ENCODE data around the gene SCG3.
"Not testable (repeated sequence)": the region's sequence is repeated elsewhere in the genome, so short reads cannot be mapped to it uniquely, and the experiment has no call there.

SCG3 gene

GRCh38 chr15:51652084-51652668 is 29.1 kb upstream of the SCG3 start:
- Histone ChIP-seq H2BK5ac (ENCODE audit: low read length) (no peak overlapping the region), H3K4me2 (ENCODE audit: insufficient read depth, low read length, poor library complexity, severe bottlenecking) (no peak overlapping the region), H2AK5ac (ENCODE audit: low read depth, low read length) (no peak overlapping the region), H3K4me1 (ENCODE audit: control insufficient read depth in 2 of 2, insufficient read depth in 1 of 2, low read depth in 1 of 2, low read length in 2 of 2) (no peaks in the 10 kb centered on the region), H3K36me3 (replicated peaks in 1 of 2; ENCODE audit: control insufficient read depth in 2 of 2, insufficient read depth in 2 of 2, low read length in 2 of 2) (no peaks in the 10 kb centered on the region), H3K9ac (ENCODE audit: low read depth, low read length, poor library complexity) (no peak overlapping the region), H3K23ac (ENCODE audit: low read depth, low read length, poor library complexity) (no peak overlapping the region), H3K27me3 (ENCODE audit: control insufficient read depth in 3 of 3, insufficient read depth in 3 of 3, low read depth in 1 of 3, low read length in 3 of 3) (peaks cover 0 to 4% (median 0%) of the 10 kb centered on the region in 3 experiments), H3K27ac (replicated peaks; ENCODE audit: low read length) (no peak overlapping the region), H2BK15ac (ENCODE audit: low read length) (no peak overlapping the region), H3K18ac (ENCODE audit: low read length) (no peak overlapping the region), H2BK12ac (ENCODE audit: low read length) (no peak overlapping the region), H4K91ac (ENCODE audit: low read depth, low read length, poor library complexity) (no peak overlapping the region), H3K4me3 (ENCODE audit: low read length in 2 of 2) (no peak overlapping the region), H4K8ac (ENCODE audit: low read depth, low read length) (no peak overlapping the region), H2BK120ac (ENCODE audit: low read depth, low read length) (no peak overlapping the region), H2AFZ (ENCODE audit: low read length) (no peak overlapping the region), H3K79me1 (ENCODE audit: low read depth, low read length) (no peaks in the 10 kb centered on the region), H3K14ac (ENCODE audit: low read length) (no peak overlapping the region), H3K9me3 (replicated peaks in 1 of 2; ENCODE audit: control insufficient read depth in 2 of 2, insufficient read depth in 1 of 2, low read depth in 1 of 2, low read length in 2 of 2) (no peaks in the 10 kb centered on the region), H3K4ac (ENCODE audit: low read length) (no peak overlapping the region)
- DNase-seq (ENCODE audit: low spot score), result no peak
- no CpG with 5 or more reads among the region's 5 CpGs for WGBS, 2 donors (ENCODE audit: extremely low coverage in 2 of 2, insufficient read length in 2 of 2, insufficient replicate concordance in 1 of 2)

- no CpG with 5 or more reads among the region's 24 CpGs for WGBS, 2 donors (ENCODE audit: extremely low coverage in 2 of 2, insufficient read length in 2 of 2, insufficient replicate concordance in 1 of 2)
- H3K23ac ChIP-seq (ENCODE audit: low read depth, low read length, poor library complexity); H3K4me1 ChIP-seq (ENCODE audit: control insufficient read depth in 2 of 2, insufficient read depth in 1 of 2, low read depth in 1 of 2, low read length in 2 of 2); H3K79me1 ChIP-seq (ENCODE audit: low read depth, low read length); H3K4me3 ChIP-seq (ENCODE audit: low read length in 2 of 2); H3K27ac ChIP-seq (replicated peaks; ENCODE audit: low read length); H2BK5ac ChIP-seq (ENCODE audit: low read length); H2AK5ac ChIP-seq (ENCODE audit: low read depth, low read length); H2BK15ac ChIP-seq (ENCODE audit: low read length); H4K8ac ChIP-seq (ENCODE audit: low read depth, low read length); H3K18ac ChIP-seq (ENCODE audit: low read length); H3K9ac ChIP-seq (ENCODE audit: low read depth, low read length, poor library complexity); H3K14ac ChIP-seq (ENCODE audit: low read length); H4K91ac ChIP-seq (ENCODE audit: low read depth, low read length, poor library complexity); H2BK120ac ChIP-seq (ENCODE audit: low read depth, low read length); H3K9me3 ChIP-seq (replicated peaks in 1 of 2; ENCODE audit: control insufficient read depth in 2 of 2, insufficient read depth in 1 of 2, low read depth in 1 of 2, low read length in 2 of 2); H3K27me3 ChIP-seq (ENCODE audit: control insufficient read depth in 3 of 3, insufficient read depth in 3 of 3, low read depth in 1 of 3, low read length in 3 of 3); H3K4me2 ChIP-seq (ENCODE audit: insufficient read depth, low read length, poor library complexity, severe bottlenecking); H3K4ac ChIP-seq (ENCODE audit: low read length); H3K36me3 ChIP-seq (replicated peaks in 1 of 2; ENCODE audit: control insufficient read depth in 2 of 2, insufficient read depth in 2 of 2, low read length in 2 of 2); H2BK12ac ChIP-seq (ENCODE audit: low read length); DNase-seq (ENCODE audit: low spot score); H2AFZ ChIP-seq (ENCODE audit: low read length): not testable (repeated sequence)
Measured at GRCh38 chr15:51655401-51656057, 25.8 kb upstream of the SCG3 start.

GRCh38 chr15:51658664-51659063 is 22.6 kb upstream of the SCG3 start:
- H3K4me3 ChIP-seq (ENCODE audit: low read length in 2 of 2), result no peak overlapping the region
- H4K8ac ChIP-seq (ENCODE audit: low read depth, low read length), result no peak overlapping the region
- no peaks in the 10 kb centered on the region for H3K4me1 ChIP-seq (ENCODE audit: control insufficient read depth in 2 of 2, insufficient read depth in 1 of 2, low read depth in 1 of 2, low read length in 2 of 2)
- no peak overlapping the region for H3K4me2 ChIP-seq (ENCODE audit: insufficient read depth, low read length, poor library complexity, severe bottlenecking)
- H3K27me3 ChIP-seq (ENCODE audit: control insufficient read depth in 3 of 3, insufficient read depth in 3 of 3, low read depth in 1 of 3, low read length in 3 of 3), result peaks cover 0 to 4% (median 0%) of the 10 kb centered on the region in 3 experiments
- no peaks in the 10 kb centered on the region for H3K79me1 ChIP-seq (ENCODE audit: low read depth, low read length)
- H3K18ac ChIP-seq (ENCODE audit: low read length), result no peak overlapping the region
- no peak overlapping the region for H2BK12ac ChIP-seq (ENCODE audit: low read length)
- no peak overlapping the region for H3K14ac ChIP-seq (ENCODE audit: low read length)
- no CpG with 5 or more reads among the region's 3 CpGs for WGBS, 2 donors (ENCODE audit: extremely low coverage in 2 of 2, insufficient read length in 2 of 2, insufficient replicate concordance in 1 of 2)
- H3K36me3 ChIP-seq (replicated peaks in 1 of 2; ENCODE audit: control insufficient read depth in 2 of 2, insufficient read depth in 2 of 2, low read length in 2 of 2), result no peaks in the 10 kb centered on the region
- no peak for DNase-seq (ENCODE audit: low spot score)
- no peak overlapping the region for H2AFZ ChIP-seq (ENCODE audit: low read length)
- no peak overlapping the region for H3K23ac ChIP-seq (ENCODE audit: low read depth, low read length, poor library complexity)
- no peak overlapping the region for H2BK15ac ChIP-seq (ENCODE audit: low read length)
- no peak overlapping the region for H2BK120ac ChIP-seq (ENCODE audit: low read depth, low read length)
- H2BK5ac ChIP-seq (ENCODE audit: low read length), result no peak overlapping the region
- no peaks in the 10 kb centered on the region for H3K9me3 ChIP-seq (replicated peaks in 1 of 2; ENCODE audit: control insufficient read depth in 2 of 2, insufficient read depth in 1 of 2, low read depth in 1 of 2, low read length in 2 of 2)
- no peak overlapping the region for H4K91ac ChIP-seq (ENCODE audit: low read depth, low read length, poor library complexity)
- no peak overlapping the region for H3K4ac ChIP-seq (ENCODE audit: low read length)
- no peak overlapping the region for H2AK5ac ChIP-seq (ENCODE audit: low read depth, low read length)
- no peak overlapping the region for H3K27ac ChIP-seq (replicated peaks; ENCODE audit: low read length)
- no peak overlapping the region for H3K9ac ChIP-seq (ENCODE audit: low read depth, low read length, poor library complexity)

GRCh38 chr15:51661072-51661471 is 20.2 kb upstream of the SCG3 start:
- H3K36me3 ChIP-seq (replicated peaks in 1 of 2; ENCODE audit: control insufficient read depth in 2 of 2, insufficient read depth in 2 of 2, low read length in 2 of 2), result no peaks in the 10 kb centered on the region
- H2BK5ac ChIP-seq (ENCODE audit: low read length), result no peak overlapping the region
- H2AFZ ChIP-seq (ENCODE audit: low read length), result no peak overlapping the region
- H4K8ac ChIP-seq (ENCODE audit: low read depth, low read length), result no peak overlapping the region
- no peaks in the 10 kb centered on the region for H3K9me3 ChIP-seq (replicated peaks in 1 of 2; ENCODE audit: control insufficient read depth in 2 of 2, insufficient read depth in 1 of 2, low read depth in 1 of 2, low read length in 2 of 2)
- no peak overlapping the region for H2BK15ac ChIP-seq (ENCODE audit: low read length)
- H4K91ac ChIP-seq (ENCODE audit: low read depth, low read length, poor library complexity), result no peak overlapping the region
- H3K9ac ChIP-seq (ENCODE audit: low read depth, low read length, poor library complexity), result no peak overlapping the region
- no peak for DNase-seq (ENCODE audit: low spot score)
- H2AK5ac ChIP-seq (ENCODE audit: low read depth, low read length), result no peak overlapping the region
- no peak overlapping the region for H3K4me2 ChIP-seq (ENCODE audit: insufficient read depth, low read length, poor library complexity, severe bottlenecking)
- no peaks in the 10 kb centered on the region for H3K79me1 ChIP-seq (ENCODE audit: low read depth, low read length)
- H3K14ac ChIP-seq (ENCODE audit: low read length), result no peak overlapping the region
- no peak overlapping the region for H3K4me3 ChIP-seq (ENCODE audit: low read length in 2 of 2)
- H2BK12ac ChIP-seq (ENCODE audit: low read length), result no peak overlapping the region
- H2BK120ac ChIP-seq (ENCODE audit: low read depth, low read length), result no peak overlapping the region
- no peak overlapping the region for H3K18ac ChIP-seq (ENCODE audit: low read length)
- peaks cover 0 to 4% (median 0%) of the 10 kb centered on the region in 3 experiments for H3K27me3 ChIP-seq (ENCODE audit: control insufficient read depth in 3 of 3, insufficient read depth in 3 of 3, low read depth in 1 of 3, low read length in 3 of 3)
- H3K27ac ChIP-seq (replicated peaks; ENCODE audit: low read length), result no peak overlapping the region
- WGBS, 2 donors (ENCODE audit: extremely low coverage in 2 of 2, insufficient read length in 2 of 2, insufficient replicate concordance in 1 of 2), result no CpG with 5 or more reads among the region's 2 CpGs
- H3K23ac ChIP-seq (ENCODE audit: low read depth, low read length, poor library complexity), result no peak overlapping the region
- H3K4me1 ChIP-seq (ENCODE audit: control insufficient read depth in 2 of 2, insufficient read depth in 1 of 2, low read depth in 1 of 2, low read length in 2 of 2), result no peaks in the 10 kb centered on the region
- H3K4ac ChIP-seq (ENCODE audit: low read length), result no peak overlapping the region
